Measurements from ENCODE around the gene SORCS2. TPM values are rescaled to one million over a fixed set of nuclear protein-coding genes. Genes with fewer than 3 reads are reported as not detected.
"Not testable (repeated sequence)": the region's sequence is repeated elsewhere in the genome, so short reads cannot be mapped to it uniquely, and the experiment has no call there.

Gene SORCS2
- total RNA-seq, 2 experiments from 2014 or later: 0.07 to 0.15 TPM

DNA sequence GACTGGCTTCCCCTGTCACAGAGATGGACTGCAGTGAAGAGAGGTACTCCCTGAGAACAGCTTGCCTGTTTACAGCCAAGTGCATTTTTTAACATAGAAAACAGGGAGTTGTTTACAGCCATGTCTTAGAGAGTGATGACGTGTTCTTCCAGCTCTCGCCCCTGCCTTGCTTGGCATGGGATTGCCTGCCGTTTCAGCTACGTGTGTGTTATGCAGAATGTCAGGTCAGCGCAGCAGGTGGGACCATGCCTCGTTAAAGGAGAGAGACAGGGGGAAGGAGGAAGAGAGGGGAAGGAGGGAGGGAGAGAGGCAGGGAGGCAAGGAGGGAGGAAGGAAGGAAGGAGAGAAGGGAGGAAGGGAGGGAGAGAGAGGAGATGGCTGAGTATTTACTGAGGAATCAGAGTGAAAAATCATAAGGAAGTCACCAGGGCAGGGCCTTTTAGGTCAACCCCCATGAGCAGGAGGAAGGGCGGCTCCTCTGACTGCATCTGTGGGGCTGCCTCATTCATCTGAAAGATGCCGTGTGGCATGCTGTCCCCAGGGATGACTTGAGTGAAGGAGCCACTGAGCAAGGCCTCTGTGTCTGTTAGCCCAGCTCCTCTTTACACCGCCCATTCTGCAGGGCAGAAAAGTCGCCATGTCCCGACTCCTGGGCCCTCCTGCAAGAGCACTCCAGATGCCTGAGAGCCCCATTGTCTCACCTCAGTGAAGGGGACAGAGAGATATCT is 382.1 kb downstream of the SORCS2 start:
- Mint-ChIP-seq H3K9me3 (peaks cover 37% of the 10 kb centered on the region), H3K4me1 (ENCODE audit: low read depth) (no peaks in the 10 kb centered on the region), H3K27me3 (ENCODE audit: low read depth) (peaks cover 7% of the 10 kb centered on the region), H3K4me3 (no peak overlapping the region), H3K27ac (no peak overlapping the region), H3K36me3 (ENCODE audit: low read depth) (peaks cover 4% of the 10 kb centered on the region)
- CTCF ChIA-PET: no interaction called here
- DNase-seq: no peak
- intact Hi-C loops (cut with micrococcal nuclease): no loop called here

DNA sequence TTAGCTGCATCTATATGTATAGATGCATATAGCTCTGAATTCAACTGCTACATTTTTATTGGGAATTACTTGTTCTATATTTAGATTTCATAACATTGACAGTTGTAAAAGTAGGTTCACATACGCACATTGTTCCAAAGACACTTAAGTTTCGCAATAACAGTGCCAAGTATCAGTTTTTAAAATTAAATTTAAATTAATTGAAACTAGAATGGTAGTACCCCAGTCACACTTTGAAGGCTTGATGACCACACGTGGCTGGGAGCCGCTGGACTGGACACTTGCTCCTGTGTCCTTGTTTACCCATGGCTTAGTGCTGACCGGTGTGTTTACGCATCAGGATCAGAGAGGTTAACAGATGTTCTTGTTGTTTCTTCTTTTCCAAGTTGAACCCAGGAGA is 383.1 kb downstream of the SORCS2 start:
- Mint-ChIP-seq H3K4me3 (no peak overlapping the region), H3K27me3 (ENCODE audit: low read depth) (peaks cover 7% of the 10 kb centered on the region), H3K4me1 (ENCODE audit: low read depth) (no peaks in the 10 kb centered on the region), H3K36me3 (ENCODE audit: low read depth) (peaks cover 4% of the 10 kb centered on the region), H3K27ac (no peak overlapping the region), H3K9me3 (peaks cover 41% of the 10 kb centered on the region)
- no peak for DNase-seq
- intact Hi-C loops (cut with micrococcal nuclease): no loop called here
- CTCF ChIA-PET: interaction anchor here (0.6 kb wide), 1 partner anchor 17 kb away, joined by 4 read pairs; no protein-coding TSS in a partner anchor

DNA sequence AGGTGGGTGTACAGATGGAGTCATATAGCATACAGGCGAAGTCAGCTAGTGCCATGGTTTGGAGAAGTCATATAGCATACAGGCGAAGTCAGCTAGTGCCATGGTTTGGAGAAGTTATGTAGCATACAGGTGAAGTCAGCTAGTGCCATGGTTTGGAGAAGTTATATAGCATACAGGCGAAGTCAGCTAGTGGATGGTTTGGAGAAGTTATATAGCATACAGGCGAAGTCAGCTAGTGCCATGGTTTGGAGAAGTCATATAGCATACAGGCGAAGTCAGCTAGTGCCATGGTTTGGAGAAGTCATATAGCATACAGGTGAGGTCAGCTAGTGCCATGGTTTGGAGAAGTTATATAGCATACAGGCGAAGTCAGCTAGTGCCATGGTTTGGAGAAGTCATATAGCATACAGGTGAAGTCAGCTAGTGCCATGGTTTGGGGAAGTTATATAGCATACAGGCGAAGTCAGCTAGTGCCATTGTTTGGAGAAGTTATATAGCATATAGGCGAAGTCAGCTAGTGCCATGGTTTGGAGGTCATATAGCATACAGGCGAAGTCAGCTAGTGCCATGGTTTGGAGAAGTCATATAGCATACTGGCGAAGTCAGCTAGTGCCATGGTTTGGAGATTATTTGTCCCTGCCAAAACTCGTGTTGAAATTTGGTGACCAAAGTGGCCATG is 385.2 kb downstream of the SORCS2 start:
- H3K27ac Mint-ChIP-seq; H3K36me3 Mint-ChIP-seq (ENCODE audit: low read depth); CTCF ChIA-PET; H3K4me3 Mint-ChIP-seq; intact Hi-C loops (cut with micrococcal nuclease); H3K4me1 Mint-ChIP-seq (ENCODE audit: low read depth); DNase-seq; H3K27me3 Mint-ChIP-seq (ENCODE audit: low read depth): not testable (repeated sequence)
- peaks cover 44% of the 10 kb centered on the region for H3K9me3 Mint-ChIP-seq

- Mint-ChIP-seq H3K36me3 (ENCODE audit: low read depth) (peaks cover 4% of the 10 kb centered on the region), H3K27ac (no peak overlapping the region), H3K27me3 (ENCODE audit: low read depth) (no peaks in the 10 kb centered on the region), H3K4me1 (ENCODE audit: low read depth) (no peaks in the 10 kb centered on the region), H3K9me3 (peaks cover 34% of the 10 kb centered on the region), H3K4me3 (no peak overlapping the region)
- intact Hi-C loops (cut with micrococcal nuclease): no loop called here
- CTCF ChIA-PET: no interaction called here
- peak; percentile 29 for DNase-seq
These were observed 389.1 kb downstream of the SORCS2 start for GRCh38 chr4:7581477-7581876.

DNA sequence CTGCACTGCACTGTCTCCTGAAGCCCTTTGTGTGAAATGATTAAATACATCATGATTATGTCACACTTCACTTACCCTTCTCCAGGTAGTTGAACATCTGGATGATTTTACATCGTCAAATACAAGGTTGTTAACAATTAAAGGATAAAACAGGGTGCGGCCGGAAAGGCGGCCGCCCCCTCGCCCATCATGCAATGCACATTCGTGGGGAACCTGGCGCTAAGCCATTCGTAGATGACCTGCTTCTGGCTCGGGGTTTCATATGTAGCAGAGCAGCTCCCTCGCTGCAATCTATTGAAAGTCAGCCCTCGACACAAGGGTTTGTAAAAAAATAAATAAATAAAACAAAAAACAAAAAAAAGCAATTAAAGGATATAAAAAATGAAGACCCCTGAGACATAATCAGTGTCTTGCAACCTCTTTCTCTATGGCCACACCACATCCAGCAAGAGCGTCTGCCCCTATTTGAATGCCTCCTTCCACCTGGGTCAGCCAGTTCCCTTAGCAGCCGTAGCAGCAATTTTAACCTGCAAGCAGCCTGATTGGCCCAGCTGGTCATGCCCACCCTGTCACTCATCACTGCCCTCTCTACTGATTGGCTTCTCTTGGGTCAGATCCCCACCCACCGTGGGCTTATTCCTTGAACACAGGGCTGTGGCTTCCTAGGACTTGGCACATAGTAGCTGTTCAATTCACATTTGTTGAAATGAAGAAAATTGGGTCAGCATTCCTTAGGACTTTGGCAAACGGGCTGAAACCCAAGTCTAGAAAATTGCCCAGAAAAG is 390.2 kb downstream of the SORCS2 start:
- DNase-seq: no peak
- peaks cover 2% of the 10 kb centered on the region for H3K36me3 Mint-ChIP-seq (ENCODE audit: low read depth)
- H3K27ac Mint-ChIP-seq: no peak overlapping the region
- CTCF ChIA-PET: interaction anchor here (0.7 kb wide), 1 partner anchor 833 kb away, joined by 3 read pairs; no protein-coding TSS in a partner anchor
- intact Hi-C loops (cut with micrococcal nuclease): no loop called here
- H3K27me3 Mint-ChIP-seq (ENCODE audit: low read depth): peaks cover 4% of the 10 kb centered on the region
- peaks cover 23% of the 10 kb centered on the region for H3K9me3 Mint-ChIP-seq
- no peaks in the 10 kb centered on the region for H3K4me1 Mint-ChIP-seq (ENCODE audit: low read depth)
- no peak overlapping the region for H3K4me3 Mint-ChIP-seq

DNA sequence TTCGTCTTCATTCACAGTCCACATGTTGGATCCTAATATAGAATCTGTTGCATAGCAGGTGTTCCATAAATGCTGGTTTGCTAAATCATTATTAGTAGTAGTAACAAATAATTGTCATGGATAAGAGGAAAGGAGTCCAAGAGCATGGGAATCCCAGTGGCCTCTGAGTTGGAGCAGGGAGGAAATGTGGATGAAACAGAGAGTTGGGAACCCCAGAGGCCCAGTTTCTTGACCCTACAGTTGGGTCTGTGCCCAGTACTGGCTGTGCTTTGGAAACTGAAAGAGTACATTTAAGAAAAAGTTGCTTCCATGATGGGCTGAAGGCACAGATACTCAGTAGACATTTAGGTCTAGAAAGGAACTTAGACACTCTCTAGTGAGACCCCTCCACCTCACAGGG is 391.8 kb downstream of the SORCS2 start:
- DNase-seq: no peak
- intact Hi-C loops (cut with micrococcal nuclease): no loop called here
- Mint-ChIP-seq H3K4me3 (no peak overlapping the region), H3K27me3 (ENCODE audit: low read depth) (peaks cover 7% of the 10 kb centered on the region), H3K27ac (no peak overlapping the region), H3K9me3 (peaks cover 9% of the 10 kb centered on the region), H3K36me3 (ENCODE audit: low read depth) (no peaks in the 10 kb centered on the region), H3K4me1 (ENCODE audit: low read depth) (no peaks in the 10 kb centered on the region)
- CTCF ChIA-PET: no interaction called here

GRCh38 chr4:7584606-7585159 is 392.3 kb downstream of the SORCS2 start:
- H3K4me3 Mint-ChIP-seq: no peak overlapping the region
- no peaks in the 10 kb centered on the region for H3K36me3 Mint-ChIP-seq (ENCODE audit: low read depth)
- H3K27ac Mint-ChIP-seq: no peak overlapping the region
- peaks cover 7% of the 10 kb centered on the region for H3K27me3 Mint-ChIP-seq (ENCODE audit: low read depth)
- intact Hi-C loops (cut with micrococcal nuclease): no loop called here
- CTCF ChIA-PET: no interaction called here
- peaks cover 5% of the 10 kb centered on the region for H3K9me3 Mint-ChIP-seq
- DNase-seq: no peak
- no peaks in the 10 kb centered on the region for H3K4me1 Mint-ChIP-seq (ENCODE audit: low read depth)

GRCh38 chr4:7585768-7586167 is 393.4 kb downstream of the SORCS2 start:
- Mint-ChIP-seq H3K9me3 (no peaks in the 10 kb centered on the region), H3K36me3 (ENCODE audit: low read depth) (no peaks in the 10 kb centered on the region), H3K4me1 (ENCODE audit: low read depth) (no peaks in the 10 kb centered on the region), H3K4me3 (no peak overlapping the region), H3K27ac (no peak overlapping the region), H3K27me3 (ENCODE audit: low read depth) (peaks cover 7% of the 10 kb centered on the region)
- intact Hi-C loops (cut with micrococcal nuclease): no loop called here
- no peak for DNase-seq
- CTCF ChIA-PET: no interaction called here

- no peak for DNase-seq
- intact Hi-C loops (cut with micrococcal nuclease): no loop called here
- H3K4me1 Mint-ChIP-seq (ENCODE audit: low read depth): no peaks in the 10 kb centered on the region
- H3K27ac Mint-ChIP-seq: no peak overlapping the region
- H3K9me3 Mint-ChIP-seq: no peaks in the 10 kb centered on the region
- H3K27me3 Mint-ChIP-seq (ENCODE audit: low read depth): peaks cover 7% of the 10 kb centered on the region
- H3K4me3 Mint-ChIP-seq: no peak overlapping the region
- H3K36me3 Mint-ChIP-seq (ENCODE audit: low read depth): no peaks in the 10 kb centered on the region
- CTCF ChIA-PET: no interaction called here
These were observed 395.4 kb downstream of the SORCS2 start for GRCh38 chr4:7587433-7588405.

DNA sequence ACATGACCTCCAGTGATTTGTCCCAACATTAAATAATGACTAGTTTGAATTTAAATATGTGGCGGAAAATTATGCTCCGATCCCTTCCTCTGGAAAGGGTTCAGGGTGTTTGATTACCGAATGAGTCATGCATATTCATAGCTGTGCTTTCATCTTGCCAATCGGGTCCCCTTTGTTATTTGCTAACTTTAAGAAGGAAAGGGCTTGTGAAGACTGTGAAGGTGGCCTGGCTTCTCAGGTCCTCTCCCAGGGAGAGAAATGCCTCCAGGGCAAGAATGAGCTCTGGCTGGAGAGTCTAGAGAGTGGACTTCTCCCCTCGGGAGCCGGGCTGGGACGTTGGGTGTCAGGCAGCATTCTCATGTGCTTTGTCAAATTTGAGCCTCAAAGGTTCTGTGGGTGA is 397.9 kb downstream of the SORCS2 start:
- CTCF ChIA-PET: interaction anchor here (1.2 kb wide), 1 partner anchor 214 kb away, joined by 3 read pairs; no protein-coding TSS in a partner anchor
- no peak overlapping the region for H3K4me3 Mint-ChIP-seq
- H3K27ac Mint-ChIP-seq: no peak overlapping the region
- intact Hi-C loops (cut with micrococcal nuclease): no loop called here
- peaks cover 11% of the 10 kb centered on the region for H3K27me3 Mint-ChIP-seq (ENCODE audit: low read depth)
- no peak for DNase-seq
- H3K9me3 Mint-ChIP-seq: no peaks in the 10 kb centered on the region
- H3K4me1 Mint-ChIP-seq (ENCODE audit: low read depth): no peaks in the 10 kb centered on the region
- H3K36me3 Mint-ChIP-seq (ENCODE audit: low read depth): no peaks in the 10 kb centered on the region

GRCh38 chr4:7590899-7591298 is 398.6 kb downstream of the SORCS2 start:
- intact Hi-C loops (cut with micrococcal nuclease): no loop called here
- no peaks in the 10 kb centered on the region for H3K4me1 Mint-ChIP-seq (ENCODE audit: low read depth)
- H3K9me3 Mint-ChIP-seq: no peaks in the 10 kb centered on the region
- no peak overlapping the region for H3K4me3 Mint-ChIP-seq
- CTCF ChIA-PET: interaction anchor here (1.2 kb wide), 1 partner anchor 213 kb away, joined by 3 read pairs; no protein-coding TSS in a partner anchor
- no peaks in the 10 kb centered on the region for H3K36me3 Mint-ChIP-seq (ENCODE audit: low read depth)
- H3K27ac Mint-ChIP-seq: no peak overlapping the region
- H3K27me3 Mint-ChIP-seq (ENCODE audit: low read depth): peaks cover 15% of the 10 kb centered on the region
- DNase-seq: no peak
